GM12878 (cell line): ENCODE data around the gene GNB5. TPM values are rescaled to one million over a fixed set of nuclear protein-coding genes. Genes with fewer than 3 reads are reported as not detected.

Experiments
- ATF2 ChIP-seq: IDR thresholded peaks from 2 replicates; pipeline ENCODE4 v1.6.1; 2012; ENCODE audit warnings: low read length, inconsistent platforms
- CHD1 ChIP-seq: IDR thresholded peaks from 2 replicates; pipeline ENCODE4 v1.6.1; 2012; ENCODE audit warnings: low read depth, low read length, improper control_type of control experiment
- EED ChIP-seq: sonication (generic); IDR thresholded peaks from 2 replicates; pipeline ENCODE4 v1.6.1; 2016; ENCODE audit warnings: antibody characterized with exemption, low read depth
- EP300 ChIP-seq, 2 experiments: fragments of 150-350 bp in 1 of 2; IDR thresholded peaks; 2 replicates each; pipeline ENCODE4 v1.6.1; 2011 to 2012; ENCODE audit warnings: low read depth in 2 of 2, low read length in 2 of 2, borderline replicate concordance in 1 of 2, improper control_type of control experiment in 1 of 2, inconsistent platforms in 1 of 2; ENCODE audit not compliant: control insufficient read depth in 1 of 2
- MXI1 ChIP-seq: fragments of 150-350 bp; IDR thresholded peaks from 2 replicates; pipeline ENCODE4 v1.6.1; 2011; ENCODE audit warnings: low read depth, mild to moderate bottlenecking, inconsistent platforms, low read length, improper control_type of control experiment
- NKRF ChIP-seq: fragments of 450-650 bp; conservative IDR thresholded peaks from 2 replicates; pipeline ENCODE4 v1.6.1; 2017; ENCODE audit warnings: mild to moderate bottlenecking, moderate library complexity
- PAX5 ChIP-seq: IDR thresholded peaks from 2 replicates; pipeline ENCODE4 v1.6.1; 2011; ENCODE audit warnings: low read depth, low read length, borderline replicate concordance
- POU2F2 ChIP-seq: IDR thresholded peaks from 3 replicates; pipeline ENCODE4 v1.6.1; 2011; ENCODE audit warnings: low read depth, mild to moderate bottlenecking, low read length, borderline replicate concordance
- ZNF24 ChIP-seq: fragments of 450-650 bp; IDR thresholded peaks from 2 replicates; pipeline ENCODE4 v1.6.1; 2017; ENCODE audit warnings: antibody characterized with exemption, mild to moderate bottlenecking
- polyA plus RNA-seq, 11 experiments: library from polyadenylated mRNA; depleted of rRNA in 4 of 11; unstranded in 6 of 11; stranded (reverse) in 5 of 11; fragments of >200 nt; fragmentation: Nextera tagmentation in 4 of 11; fragmentation: Illumina TruSeq in 1 of 11; extraction: Ambion mirVana in 4 of 11; extraction: Trizol in 1 of 11; gene quantifications; 1 replicate in 1 of 11; 2 replicates in 10 of 11; pipeline versions ENCODE4 v1.2.1 to v1.2.3, GENCODE V29; 2011 to 2016; ENCODE audit warnings: inconsistent platforms in 2 of 11, missing spikeins in 2 of 11, low read depth in 1 of 11
- total RNA-seq, 4 experiments: library from RNA; depleted of rRNA in 3 of 4; stranded (reverse); fragments of >200 nt in 3 of 4; fragmentation: Illumina TruSeq in 1 of 4; extraction: Trizol in 1 of 4; gene quantifications; 2 replicates each; pipeline versions ENCODE4 v1.2.1 to v1.2.3, GENCODE V29; 2013 to 2021
- TF ChIP-seq, protein P1 (sequence below): IDR thresholded peaks from 2 replicates; pipeline ENCODE4 v1.6.1; 2012; ENCODE audit warnings: low read depth, low read length, improper control_type of control experiment
- TF ChIP-seq, protein P2 (sequence below): fragments of 450-650 bp; IDR thresholded peaks from 2 replicates; pipeline ENCODE4 v1.6.1; 2017; ENCODE audit warnings: low read depth, mild to moderate bottlenecking, moderate library complexity
- TF ChIP-seq, protein P3 (sequence below): IDR thresholded peaks from 2 replicates; pipeline ENCODE4 v1.6.1; 2012; ENCODE audit warnings: improper control_type of control experiment, low read depth, low read length; ENCODE audit not compliant: insufficient replicate concordance

GNB5 gene
- total and polyA plus RNA-seq, 10 of the 15 experiments (the other 5 are each of a cell fraction or from before 2014, with no cell fraction given): 2.4 to 25.9 (median 15.2) TPM

- peak; percentile 56 for TF ChIP-seq ATF2
- TF ChIP-seq, protein P1, sequence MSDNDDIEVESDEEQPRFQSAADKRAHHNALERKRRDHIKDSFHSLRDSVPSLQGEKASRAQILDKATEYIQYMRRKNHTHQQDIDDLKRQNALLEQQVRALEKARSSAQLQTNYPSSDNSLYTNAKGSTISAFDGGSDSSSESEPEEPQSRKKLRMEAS: peak; percentile 54; the same call in 1 of the 2 replicates
- peak; percentile 52; the same call in 1 of the 2 replicates for TF ChIP-seq NKRF
- TF ChIP-seq ZNF24: no peak
- peak; percentile 43; the same call in 1 of the 2 replicates for TF ChIP-seq EED
- peak; percentile 94 for TF ChIP-seq PAX5
- peak; percentile 41 to 72; a peak in 3 of 4 replicates for TF ChIP-seq EP300 (IDR thresholded peaks at IDR 0.05; ENCODE audit: borderline replicate concordance in 1 of 2, control insufficient read depth in 1 of 2, low read depth in 2 of 2, low read length in 2 of 2)
- TF ChIP-seq, protein P2, sequence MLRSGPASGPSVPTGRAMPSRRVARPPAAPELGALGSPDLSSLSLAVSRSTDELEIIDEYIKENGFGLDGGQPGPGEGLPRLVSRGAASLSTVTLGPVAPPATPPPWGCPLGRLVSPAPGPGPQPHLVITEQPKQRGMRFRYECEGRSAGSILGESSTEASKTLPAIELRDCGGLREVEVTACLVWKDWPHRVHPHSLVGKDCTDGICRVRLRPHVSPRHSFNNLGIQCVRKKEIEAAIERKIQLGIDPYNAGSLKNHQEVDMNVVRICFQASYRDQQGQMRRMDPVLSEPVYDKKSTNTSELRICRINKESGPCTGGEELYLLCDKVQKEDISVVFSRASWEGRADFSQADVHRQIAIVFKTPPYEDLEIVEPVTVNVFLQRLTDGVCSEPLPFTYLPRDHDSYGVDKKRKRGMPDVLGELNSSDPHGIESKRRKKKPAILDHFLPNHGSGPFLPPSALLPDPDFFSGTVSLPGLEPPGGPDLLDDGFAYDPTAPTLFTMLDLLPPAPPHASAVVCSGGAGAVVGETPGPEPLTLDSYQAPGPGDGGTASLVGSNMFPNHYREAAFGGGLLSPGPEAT: peak; percentile 91
- 0 out of 2 replicates have a peak, but pooled peaks have one; percentile 82 for TF ChIP-seq CHD1
- TF ChIP-seq, protein P3, sequence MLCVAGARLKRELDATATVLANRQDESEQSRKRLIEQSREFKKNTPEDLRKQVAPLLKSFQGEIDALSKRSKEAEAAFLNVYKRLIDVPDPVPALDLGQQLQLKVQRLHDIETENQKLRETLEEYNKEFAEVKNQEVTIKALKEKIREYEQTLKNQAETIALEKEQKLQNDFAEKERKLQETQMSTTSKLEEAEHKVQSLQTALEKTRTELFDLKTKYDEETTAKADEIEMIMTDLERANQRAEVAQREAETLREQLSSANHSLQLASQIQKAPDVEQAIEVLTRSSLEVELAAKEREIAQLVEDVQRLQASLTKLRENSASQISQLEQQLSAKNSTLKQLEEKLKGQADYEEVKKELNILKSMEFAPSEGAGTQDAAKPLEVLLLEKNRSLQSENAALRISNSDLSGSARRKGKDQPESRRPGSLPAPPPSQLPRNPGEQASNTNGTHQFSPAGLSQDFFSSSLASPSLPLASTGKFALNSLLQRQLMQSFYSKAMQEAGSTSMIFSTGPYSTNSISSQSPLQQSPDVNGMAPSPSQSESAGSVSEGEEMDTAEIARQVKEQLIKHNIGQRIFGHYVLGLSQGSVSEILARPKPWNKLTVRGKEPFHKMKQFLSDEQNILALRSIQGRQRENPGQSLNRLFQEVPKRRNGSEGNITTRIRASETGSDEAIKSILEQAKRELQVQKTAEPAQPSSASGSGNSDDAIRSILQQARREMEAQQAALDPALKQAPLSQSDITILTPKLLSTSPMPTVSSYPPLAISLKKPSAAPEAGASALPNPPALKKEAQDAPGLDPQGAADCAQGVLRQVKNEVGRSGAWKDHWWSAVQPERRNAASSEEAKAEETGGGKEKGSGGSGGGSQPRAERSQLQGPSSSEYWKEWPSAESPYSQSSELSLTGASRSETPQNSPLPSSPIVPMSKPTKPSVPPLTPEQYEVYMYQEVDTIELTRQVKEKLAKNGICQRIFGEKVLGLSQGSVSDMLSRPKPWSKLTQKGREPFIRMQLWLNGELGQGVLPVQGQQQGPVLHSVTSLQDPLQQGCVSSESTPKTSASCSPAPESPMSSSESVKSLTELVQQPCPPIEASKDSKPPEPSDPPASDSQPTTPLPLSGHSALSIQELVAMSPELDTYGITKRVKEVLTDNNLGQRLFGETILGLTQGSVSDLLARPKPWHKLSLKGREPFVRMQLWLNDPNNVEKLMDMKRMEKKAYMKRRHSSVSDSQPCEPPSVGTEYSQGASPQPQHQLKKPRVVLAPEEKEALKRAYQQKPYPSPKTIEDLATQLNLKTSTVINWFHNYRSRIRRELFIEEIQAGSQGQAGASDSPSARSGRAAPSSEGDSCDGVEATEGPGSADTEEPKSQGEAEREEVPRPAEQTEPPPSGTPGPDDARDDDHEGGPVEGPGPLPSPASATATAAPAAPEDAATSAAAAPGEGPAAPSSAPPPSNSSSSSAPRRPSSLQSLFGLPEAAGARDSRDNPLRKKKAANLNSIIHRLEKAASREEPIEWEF: peak; percentile 87
- peak; percentile 79; the same call in 1 of the 3 replicates for TF ChIP-seq POU2F2
- peak; percentile 44; the same call in 1 of the 2 replicates for TF ChIP-seq MXI1
Observed at GRCh38 chr15:52109559-52110451, 81.4 kb downstream of the GNB5 start (continued).
